GM19351 (cell line): ENCODE measurements around the gene GNA12.
"Not testable (repeated sequence)": the region's sequence is repeated elsewhere in the genome, so short reads cannot be mapped to it uniquely, and the experiment has no call there.

Experiments used
- ATAC-seq: cut with Tn5 transposase; IDR thresholded peaks from one replicate; pipeline ENCODE4 v1.9.1; 2021; ENCODE audit warnings: mild to moderate bottlenecking, moderate library complexity; ENCODE audit not compliant: unreplicated experiment

GNA12 gene

DNA sequence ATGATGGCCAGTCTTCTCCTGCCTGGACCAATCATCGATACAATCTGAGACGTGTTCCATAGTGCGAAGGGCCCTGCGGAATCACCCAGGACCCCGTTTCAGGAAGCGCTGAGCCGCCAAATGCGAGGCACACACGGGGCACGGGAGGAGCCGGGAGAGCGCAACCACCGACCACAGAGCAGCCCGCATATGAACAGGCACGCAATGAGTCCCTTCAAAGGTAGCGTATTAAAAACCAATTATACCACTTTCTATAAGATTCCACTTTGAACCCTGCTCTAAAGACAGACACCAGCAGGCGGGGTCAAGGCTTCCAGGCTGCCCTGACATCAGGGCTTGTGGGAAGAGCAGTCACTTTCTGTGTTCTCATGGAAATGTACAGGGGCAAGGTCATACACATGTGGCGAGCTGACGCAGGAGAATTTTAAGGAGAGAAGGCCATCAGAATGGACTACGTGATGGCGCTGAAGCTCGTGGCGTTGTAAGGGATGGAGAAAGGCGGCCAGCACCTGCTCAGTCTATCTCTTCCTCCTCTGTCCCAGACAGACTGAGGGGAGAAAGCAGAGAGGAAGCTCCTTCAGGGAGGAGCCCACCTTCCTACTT, 109.9 kb downstream of the GNA12 start:
- no peak for ATAC-seq

DNA sequence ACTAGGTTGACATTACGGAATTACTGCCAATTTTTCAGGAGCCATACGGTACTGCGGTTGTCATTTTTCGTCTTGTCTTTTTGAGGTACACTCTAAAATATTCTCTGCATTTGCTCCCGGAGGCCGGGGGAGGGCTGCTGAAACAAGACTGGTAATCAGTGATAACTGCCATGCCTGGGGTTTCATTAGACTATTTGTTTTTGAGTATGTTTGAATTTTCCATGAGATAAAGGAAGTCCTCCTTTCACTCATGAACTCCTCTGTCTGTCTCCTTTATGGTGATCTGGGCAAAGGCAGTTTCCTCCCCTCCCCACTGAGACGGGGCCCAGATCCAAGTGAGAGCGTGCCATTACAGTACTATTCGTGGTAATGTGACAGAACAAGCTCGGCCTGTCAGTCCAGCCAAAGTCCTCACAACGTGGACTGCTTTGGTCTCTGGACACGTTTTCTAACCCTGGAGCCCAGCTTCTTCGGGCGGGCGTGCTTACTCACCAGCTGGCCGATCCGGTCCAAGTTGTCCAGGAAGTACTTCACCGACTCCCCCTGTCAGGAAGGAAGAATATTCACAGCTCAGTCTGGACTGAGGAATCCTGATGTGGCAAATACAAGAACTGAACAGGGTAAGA, 111.0 kb downstream of the GNA12 start:
- ATAC-seq, result no peak

DNA sequence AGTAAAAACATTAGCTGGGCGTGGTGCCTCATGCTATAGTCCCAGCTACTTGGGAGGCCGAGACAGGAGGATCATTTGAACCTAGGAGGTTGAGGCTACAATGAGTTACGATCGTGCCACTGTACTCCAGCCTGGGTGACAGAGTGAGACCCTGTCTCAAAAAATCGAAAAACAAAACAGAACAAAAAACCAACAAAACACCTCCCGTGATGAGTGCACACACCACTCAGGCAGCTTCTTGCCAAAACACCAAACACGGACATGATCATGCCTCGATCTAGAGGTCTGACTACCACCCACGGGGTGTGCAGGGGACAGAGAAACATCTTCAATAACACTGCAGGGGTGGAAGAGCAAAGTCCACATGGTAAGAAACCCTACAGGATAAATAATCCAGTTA, 111.7 kb downstream of the GNA12 start:
- no peak for ATAC-seq

DNA sequence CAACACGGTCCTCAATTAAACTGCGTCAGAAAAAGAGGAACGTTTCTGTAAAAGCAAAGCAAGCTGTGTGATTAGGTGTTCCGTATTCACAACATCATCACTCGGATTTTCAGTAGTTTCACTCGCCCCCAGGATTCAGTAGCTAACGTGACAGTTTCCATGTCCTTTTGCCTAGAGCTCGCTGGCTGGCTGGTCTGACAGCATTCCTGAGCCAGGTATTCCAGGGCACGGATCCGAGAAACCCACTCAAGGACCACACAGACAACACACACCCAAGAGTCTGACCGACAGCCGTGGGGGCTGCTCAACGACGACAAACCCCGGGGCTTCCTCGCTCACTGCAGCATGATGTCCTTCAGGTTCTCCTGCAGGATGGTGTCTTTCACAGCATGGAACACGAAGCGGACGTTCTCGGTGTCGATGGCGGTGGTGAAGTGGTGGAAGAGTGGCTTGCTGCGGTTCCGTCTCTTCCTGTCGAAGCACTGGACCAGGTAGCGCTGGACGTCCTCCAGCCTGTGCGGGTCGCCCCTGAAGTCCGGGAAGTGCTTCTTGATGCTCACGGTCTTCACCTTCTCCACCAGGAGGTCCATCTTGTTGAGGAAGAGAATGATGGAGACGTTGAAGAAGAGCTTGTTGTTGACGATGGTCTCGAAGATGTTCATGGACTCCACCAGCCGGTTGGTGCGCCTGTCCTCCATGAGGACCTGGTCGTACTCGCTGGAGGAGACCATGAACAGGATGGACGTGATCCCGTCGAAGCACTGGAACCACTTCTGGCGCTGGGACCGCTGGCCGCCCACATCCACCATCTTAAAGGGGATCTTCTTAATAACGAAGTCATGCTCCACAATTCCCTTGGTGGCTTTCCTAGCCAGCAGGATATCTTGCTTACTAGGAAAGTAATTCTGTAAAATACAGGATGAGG, 113.0 kb downstream of the GNA12 start:
- no peak for ATAC-seq

DNA sequence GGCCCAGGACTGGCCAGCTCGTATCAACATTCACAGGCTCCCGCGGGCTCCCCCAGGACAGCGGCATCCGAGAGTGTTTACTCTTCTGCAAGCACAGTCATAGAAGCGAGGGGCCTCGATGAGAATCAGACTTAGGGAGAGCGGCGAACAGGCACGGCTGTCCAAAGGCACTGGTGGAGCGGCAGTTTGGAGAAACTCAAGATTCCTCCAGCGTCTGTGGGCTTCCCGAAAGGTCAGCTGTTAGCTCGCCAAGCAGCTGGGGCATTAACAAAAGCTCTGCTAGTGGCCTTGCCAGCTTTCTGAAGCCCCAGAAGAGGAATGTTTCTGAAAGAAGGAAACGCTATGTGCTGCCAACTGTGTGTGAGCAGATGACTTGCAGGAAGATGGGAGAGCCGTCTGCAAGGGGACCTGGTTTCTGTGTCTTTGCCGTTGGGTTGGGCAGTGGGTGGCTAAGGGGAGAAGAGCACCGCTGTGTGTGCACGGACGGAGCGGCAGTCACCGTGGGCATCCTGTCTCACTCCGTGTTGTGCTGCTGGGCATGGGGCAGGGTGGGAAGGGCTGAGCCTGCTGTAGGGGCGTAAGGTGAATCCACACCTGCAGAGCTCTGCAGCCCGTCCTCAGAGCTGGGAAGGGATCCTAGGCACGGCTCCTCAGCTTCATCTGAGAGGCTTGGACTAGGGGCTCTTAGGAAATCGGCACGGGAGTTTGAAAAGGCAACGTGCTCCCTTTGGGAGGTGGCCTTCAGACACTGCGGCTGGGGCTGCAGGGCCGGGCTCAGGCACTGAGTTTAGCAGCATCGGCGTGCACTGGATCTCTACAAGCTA, 114.0 kb downstream of the GNA12 start:
- no peak for ATAC-seq

DNA sequence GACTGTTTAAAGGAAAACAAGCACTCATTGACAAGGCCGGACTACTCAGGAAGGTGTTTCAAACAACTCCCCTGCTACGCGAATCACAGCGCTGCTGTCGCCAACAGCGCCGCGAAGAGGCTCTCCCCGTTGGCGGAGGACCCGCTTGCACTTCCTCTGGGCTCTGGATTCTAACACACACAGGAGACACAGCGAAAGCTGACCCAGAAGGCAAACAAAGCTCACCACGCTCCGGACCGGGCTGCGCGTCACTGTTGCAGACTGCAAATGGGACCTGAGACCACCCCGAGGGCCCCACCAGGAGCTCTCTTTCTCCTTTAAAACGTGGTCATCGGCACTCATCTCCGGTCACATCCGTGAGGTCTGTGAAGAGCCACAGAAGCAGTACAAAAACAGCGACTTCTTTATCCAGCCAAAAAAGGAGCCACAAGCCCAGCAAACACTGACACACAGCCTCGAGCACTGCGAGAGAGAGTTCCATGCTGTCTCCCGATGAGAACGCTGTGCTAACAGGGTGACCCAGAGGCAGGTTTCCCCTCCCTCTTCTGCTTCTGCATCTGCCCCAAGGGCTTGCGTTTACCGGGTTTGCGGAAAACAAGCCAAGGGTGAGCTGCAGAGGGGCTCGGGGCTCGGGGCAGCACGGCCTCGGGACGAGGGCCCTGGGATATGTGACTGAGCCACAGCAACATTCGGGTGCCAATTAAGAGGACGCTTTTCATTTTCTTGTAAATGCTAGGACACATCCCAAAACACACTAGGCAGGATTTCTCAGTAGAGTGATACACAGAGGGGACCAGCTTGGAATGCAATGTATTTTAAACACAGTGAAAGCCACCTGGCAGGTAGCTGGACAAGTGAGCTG, 114.8 kb downstream of the GNA12 start:
- no peak for ATAC-seq

DNA sequence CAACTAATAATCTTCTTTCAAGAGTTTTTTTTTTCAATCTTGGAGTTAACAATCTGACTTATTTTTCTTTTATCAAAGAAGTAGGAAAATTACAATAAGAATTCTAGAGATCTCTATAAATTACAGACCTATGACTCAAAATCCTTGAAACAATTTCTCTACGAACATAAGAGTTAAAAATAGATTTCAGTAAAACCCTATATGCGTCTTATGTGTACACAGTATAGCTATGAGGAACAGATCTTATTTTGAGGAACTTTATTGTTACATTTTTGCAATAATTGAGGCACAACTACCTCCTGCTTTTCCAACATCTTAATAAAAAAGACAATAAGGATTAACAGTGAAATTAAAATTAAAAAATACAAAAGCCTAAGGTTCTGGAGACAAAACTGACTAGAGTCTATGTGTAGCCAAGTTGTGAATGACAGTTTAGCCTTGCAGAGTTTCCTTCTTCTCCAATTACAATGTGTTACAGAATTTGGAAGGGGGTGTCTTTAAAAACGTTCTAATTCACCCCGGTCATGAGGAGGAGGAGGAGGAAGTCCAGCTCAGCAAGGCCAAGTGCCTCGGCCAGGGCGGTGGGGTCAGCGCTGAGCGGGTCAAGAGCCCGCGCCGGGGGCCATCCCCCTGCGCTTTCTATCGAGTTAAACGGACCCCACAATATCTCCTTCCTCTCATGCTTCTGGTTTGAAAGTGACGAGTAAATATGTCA, 115.6 kb downstream of the GNA12 start:
- ATAC-seq, result no peak

DNA sequence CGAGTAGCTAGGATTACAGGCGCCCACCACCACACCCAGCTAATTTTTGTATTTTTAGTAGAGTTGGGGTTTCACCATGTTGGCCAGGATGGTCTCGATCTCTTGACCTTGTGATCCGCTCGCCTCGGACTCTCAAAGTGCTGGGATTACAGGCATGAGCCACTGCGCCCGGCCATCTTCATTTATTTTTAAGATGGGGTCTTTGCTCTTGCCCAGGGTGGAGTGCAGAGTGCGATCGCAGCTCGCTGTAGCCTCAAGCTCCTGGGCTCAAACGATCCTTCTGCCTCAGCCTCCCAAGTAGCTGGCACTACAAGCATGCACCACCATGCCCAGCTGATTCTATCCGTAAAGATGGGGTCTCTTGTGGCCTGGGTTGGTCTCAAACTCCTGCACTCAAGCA, 116.9 kb downstream of the GNA12 start:
- ATAC-seq, result not testable (repeated sequence)

DNA sequence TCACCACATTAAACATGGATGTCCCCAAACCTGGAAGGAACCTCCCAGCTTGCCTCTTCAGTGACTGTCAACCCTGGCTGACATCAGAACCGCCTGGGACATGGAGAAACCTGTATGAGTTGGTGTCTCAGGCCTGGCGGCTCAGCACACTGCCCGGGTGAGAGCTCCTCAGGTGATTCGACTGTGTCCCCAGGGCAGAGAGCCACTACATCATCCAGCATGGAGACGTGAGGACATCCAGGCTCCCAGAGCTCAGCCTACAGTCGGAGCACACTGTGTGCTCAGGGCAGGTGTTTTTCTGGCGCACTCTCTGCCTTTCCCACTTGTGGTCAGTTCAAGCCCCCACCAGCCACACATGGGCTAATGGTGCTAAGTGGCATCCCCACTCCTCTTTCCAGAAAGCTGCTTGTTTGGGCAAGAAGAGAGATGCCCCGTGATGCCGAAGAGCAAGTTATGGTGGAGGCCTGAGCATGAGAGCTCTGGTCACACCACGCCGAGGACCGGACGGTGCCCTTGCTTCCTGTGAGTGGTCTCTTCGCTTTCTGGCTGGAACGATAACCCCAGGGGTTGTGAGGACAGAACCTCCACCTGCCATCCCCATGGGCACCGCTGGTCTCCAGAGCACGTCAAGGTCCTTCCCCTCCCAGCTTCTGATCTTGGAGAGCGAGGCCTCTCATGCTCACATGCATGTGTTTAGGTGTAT, 117.6 kb downstream of the GNA12 start:
- ATAC-seq, result no peak

DNA sequence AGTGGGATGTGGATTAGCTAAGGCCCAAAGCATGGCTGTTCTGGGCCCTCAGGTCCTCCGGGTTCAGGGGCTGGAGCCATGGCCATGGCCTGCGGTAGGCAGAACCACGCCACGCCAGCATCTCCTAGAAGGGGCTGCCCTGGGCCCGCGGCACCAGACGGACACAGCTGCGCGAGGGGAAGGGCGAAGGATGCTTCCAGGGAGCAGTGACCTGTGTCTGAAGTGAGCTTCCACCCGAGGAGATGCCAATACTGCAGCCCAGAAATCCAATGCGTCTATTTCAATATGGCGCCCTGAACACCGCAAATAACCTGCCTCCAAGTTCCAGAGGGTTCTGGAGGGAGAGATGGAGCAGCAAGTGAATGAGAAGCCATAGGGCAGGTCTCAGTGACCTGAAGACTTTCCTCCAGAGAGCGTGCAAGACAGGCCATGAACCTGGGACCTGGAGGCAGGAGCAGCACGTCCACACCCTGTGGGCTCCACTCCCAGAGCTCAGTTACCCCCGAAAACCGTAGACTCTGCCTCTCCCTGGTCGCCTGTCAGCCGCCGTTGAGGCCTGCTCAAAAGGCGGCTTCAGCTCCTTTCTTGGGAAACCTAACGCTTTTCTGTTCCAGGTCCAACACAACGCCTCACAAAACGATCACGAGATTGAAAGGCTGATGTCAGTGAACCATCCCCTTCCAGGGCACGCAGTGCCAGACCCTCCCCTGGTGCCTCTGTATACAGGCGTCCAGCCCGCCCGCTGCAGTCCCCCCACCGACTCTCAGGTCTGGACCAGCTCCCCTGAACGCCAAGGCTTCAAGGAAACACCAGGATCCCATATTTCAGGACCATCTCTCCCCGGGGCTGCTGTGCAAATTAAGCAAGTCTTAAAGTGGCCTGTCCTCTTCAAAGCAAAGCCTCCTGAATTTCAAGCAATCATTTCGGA, 118.7 kb downstream of the GNA12 start:
- no peak for ATAC-seq

DNA sequence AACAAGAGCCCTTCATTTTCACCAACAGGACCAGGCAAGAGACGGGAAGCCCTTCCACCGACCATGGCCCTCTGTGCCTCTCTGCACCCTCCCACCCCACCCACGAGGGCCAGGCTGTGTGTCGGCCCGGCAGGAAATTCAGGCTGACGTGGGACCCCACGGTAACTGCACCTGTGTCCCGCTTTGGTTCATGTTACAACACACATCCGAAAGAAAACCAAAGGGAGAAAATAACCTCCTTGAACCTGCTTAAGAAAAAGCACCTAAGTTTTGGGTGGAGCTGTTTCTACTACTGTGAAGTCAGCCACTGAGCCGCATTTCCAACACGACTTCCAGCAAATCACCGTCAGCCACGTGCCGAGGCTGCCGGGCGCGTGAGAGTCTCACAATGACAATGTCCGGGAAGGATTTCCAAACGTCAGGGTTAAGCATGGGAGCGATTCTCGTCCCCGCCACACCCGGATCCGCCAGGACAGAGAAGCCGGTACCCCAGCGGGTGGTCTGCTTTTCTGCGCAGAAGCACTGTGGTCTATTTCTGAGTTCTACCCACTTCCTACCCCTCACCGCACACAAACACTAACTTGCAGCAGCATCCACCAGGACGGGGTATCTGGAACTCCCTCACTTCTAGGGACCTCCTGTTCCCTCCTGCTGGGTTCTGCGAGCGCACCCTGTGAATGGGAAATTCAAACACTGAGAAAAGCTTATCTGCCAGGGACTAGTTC, 119.5 kb downstream of the GNA12 start:
- no peak for ATAC-seq

DNA sequence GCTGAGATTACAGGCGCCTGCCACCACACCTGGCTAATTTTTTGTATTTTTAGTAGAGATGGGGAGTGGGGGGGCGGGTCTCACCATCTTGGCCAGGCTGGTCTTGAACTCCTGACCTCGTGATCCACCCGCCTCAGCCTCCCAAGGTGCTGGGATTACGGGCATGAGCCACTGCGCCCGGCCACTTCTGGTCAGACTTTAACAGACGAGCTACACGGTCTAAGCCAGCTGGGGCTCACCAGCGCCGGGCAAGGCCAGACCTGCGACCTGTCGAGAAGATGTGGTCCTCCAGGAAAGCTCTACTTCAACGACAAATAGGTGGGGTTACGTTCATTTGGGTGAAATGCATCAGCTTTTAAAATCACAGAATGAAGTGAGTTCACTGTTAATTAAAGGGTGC, 120.1 kb downstream of the GNA12 start:
- ATAC-seq, result not testable (repeated sequence)

DNA sequence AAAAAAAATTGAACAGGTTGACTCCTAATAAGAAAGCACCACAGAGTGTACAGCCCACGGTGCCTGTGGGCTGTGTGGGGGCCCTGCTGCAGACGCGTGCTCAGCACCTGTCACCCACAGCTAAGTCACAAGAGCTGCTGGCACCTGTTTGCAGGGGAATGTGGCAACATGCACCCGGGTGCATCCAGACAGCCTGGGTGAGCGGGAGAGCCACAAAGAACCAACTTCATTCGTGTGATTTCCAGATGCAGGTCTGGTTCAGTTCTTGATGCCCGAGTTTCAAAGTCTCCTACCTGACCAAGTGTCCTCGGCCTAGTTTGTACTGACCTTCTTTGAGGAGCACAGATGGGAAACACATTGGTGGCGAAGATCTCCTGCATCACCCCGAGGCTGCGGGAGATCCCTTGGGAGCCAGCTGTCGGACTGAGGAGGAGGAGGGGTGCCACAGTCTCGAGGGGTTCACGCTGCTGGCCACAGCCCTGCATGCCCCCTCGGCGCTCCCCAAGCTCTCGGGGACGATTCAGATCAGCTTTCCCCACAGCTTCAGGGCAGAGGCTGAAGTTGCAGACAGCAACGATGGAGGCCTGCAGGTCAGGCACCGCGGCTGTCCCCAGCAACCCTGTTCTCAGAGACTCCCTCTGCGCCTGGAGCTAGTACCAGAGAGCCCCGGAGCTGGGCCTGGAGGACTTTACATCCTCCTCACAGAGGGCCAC, 120.8 kb downstream of the GNA12 start:
- ATAC-seq, result no peak

DNA sequence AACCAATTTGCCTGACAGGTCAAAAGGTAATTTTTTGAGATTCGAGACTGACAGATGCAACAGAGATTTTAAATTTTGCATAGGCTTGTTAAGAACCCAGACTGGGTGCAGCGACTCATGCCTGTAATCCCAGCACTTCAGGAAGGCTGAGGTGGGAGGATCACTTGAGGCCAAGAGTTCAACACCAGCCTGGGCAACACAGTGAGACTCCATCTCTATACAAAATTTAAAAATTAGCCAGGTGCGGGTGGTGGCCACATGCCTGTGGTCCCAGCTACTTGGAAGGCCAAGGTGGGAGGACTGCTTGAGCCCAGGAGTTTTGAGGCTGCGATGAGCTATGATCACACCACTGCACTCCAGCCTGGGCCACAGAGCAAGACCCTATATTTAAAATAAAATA, 121.5 kb downstream of the GNA12 start:
- ATAC-seq, result no peak

DNA sequence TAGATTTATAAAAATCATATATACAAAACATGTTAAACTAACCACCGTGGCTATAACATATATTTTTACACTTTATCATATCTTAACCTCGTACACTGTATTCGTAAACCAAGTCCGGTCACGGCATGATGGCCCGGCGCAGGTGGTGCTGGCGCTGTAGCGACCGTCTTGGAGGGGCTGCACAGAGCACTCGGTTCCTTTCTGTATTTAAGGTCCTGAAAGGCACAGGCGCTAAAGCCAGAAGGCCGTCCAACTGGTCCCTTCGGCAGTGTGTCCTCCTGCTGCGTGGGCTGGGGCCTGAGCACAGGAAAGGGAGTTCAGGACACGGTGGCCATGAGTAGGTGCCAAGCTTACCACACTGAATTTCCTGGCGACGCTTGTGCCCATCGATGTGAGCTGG, 122.3 kb downstream of the GNA12 start:
- no peak for ATAC-seq

DNA sequence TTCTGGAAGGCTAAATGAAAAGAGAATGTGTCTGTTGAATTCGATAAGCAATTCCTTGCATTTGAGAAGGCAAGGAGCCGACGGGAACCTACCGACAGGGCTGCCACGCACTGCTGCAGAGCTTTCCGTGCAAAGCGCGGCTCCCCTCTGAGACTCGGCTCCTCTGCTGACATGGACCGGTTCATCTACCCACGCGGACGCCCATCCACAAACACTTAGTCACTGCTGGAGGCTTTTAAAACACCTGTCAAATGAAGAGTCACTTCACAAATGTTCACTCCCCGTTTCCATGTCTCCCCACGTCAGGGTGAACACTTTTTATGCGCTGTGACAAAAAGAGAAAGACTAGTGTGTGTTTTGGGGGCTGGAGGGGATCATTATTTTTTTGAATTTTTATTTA, 124.1 kb downstream of the GNA12 start:
- no peak for ATAC-seq

DNA sequence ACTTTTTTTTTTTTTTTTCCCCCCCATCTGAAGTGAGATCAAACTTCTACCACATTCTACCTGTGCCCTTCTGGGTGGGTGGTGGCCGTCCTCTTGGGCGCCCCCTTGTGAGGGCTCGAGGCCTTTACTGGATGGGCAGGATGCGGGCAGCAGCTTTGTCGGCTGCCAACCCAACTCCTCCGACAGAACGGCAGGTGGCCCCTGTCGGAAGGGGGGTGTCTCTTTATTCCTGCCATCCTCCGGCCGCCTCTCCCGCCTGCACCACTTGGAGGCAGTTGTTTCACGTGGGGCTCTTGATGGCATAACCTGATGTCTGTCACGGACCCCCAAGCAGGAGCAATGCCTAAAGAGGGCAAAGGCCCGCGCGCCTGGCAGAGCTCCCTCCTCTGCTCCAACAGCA, 125.1 kb downstream of the GNA12 start:
- no peak for ATAC-seq
